ENCODE measurements around the gene MARCHF3.
"Not testable (repeated sequence)": the region's sequence is repeated elsewhere in the genome, so short reads cannot be mapped to it uniquely, and the experiment has no call there.

The MARCHF3 gene

GRCh38 chr5:126920291-126920690 is 110.1 kb downstream of the MARCHF3 start:
- TF ChIP-seq POLR2AphosphoS5 (IDR thresholded peaks at IDR 0.05; ENCODE audit: low read depth, low read length): no peak
- no peak for TF ChIP-seq POLR2A (IDR thresholded peaks at IDR 0.05; ENCODE audit: low read depth, low read length)
- TF ChIP-seq TAF1 (IDR thresholded peaks at IDR 0.05; ENCODE audit: borderline replicate concordance, low read depth, low read length): no peak
- no peak for FAIRE-seq
- no peak for DNase-seq (ENCODE audit: insufficient read length)

GRCh38 chr5:126919566-126919965 is 110.8 kb downstream of the MARCHF3 start:
- no peak for FAIRE-seq
- no peak for DNase-seq (ENCODE audit: insufficient read length)
- TF ChIP-seq POLR2AphosphoS5 (IDR thresholded peaks at IDR 0.05; ENCODE audit: low read depth, low read length) (no peak), TAF1 (IDR thresholded peaks at IDR 0.05; ENCODE audit: borderline replicate concordance, low read depth, low read length) (no peak), POLR2A (IDR thresholded peaks at IDR 0.05; ENCODE audit: low read depth, low read length) (no peak)

GRCh38 chr5:126918615-126918957 is 111.8 kb downstream of the MARCHF3 start:
- no peak for TF ChIP-seq POLR2A (IDR thresholded peaks at IDR 0.05; ENCODE audit: low read depth, low read length)
- no peak for TF ChIP-seq TAF1 (IDR thresholded peaks at IDR 0.05; ENCODE audit: borderline replicate concordance, low read depth, low read length)
- no peak for TF ChIP-seq POLR2AphosphoS5 (IDR thresholded peaks at IDR 0.05; ENCODE audit: low read depth, low read length)
- DNase-seq (ENCODE audit: insufficient read length) (no peak), FAIRE-seq (no peak)

- no peak for TF ChIP-seq POLR2A (IDR thresholded peaks at IDR 0.05; ENCODE audit: low read depth, low read length)
- no peak for TF ChIP-seq TAF1 (IDR thresholded peaks at IDR 0.05; ENCODE audit: borderline replicate concordance, low read depth, low read length)
- no peak for TF ChIP-seq POLR2AphosphoS5 (IDR thresholded peaks at IDR 0.05; ENCODE audit: low read depth, low read length)
- FAIRE-seq: no peak
- DNase-seq (ENCODE audit: insufficient read length): no peak
Measured at GRCh38 chr5:126917918-126918614, 112.3 kb downstream of the MARCHF3 start.

GRCh38 chr5:126915496-126915895 is 114.9 kb downstream of the MARCHF3 start:
- DNase-seq (ENCODE audit: insufficient read length) (no peak), FAIRE-seq (no peak)
- TF ChIP-seq POLR2A (IDR thresholded peaks at IDR 0.05; ENCODE audit: low read depth, low read length) (no peak), POLR2AphosphoS5 (IDR thresholded peaks at IDR 0.05; ENCODE audit: low read depth, low read length) (no peak), TAF1 (IDR thresholded peaks at IDR 0.05; ENCODE audit: borderline replicate concordance, low read depth, low read length) (no peak)

GRCh38 chr5:126914801-126915436 is 115.4 kb downstream of the MARCHF3 start:
- no peak for FAIRE-seq

GRCh38 chr5:126912616-126913200 is 117.7 kb downstream of the MARCHF3 start:
- DNase-seq (ENCODE audit: insufficient read length): no peak
- no peak for TF ChIP-seq TAF1 (IDR thresholded peaks at IDR 0.05; ENCODE audit: borderline replicate concordance, low read depth, low read length)
- no peak for TF ChIP-seq POLR2A (IDR thresholded peaks at IDR 0.05; ENCODE audit: low read depth, low read length)
- no peak for TF ChIP-seq POLR2AphosphoS5 (IDR thresholded peaks at IDR 0.05; ENCODE audit: low read depth, low read length)
- FAIRE-seq: no peak

More at GRCh38 chr5:126914801-126915436, 115.4 kb downstream of the MARCHF3 start:
- DNase-seq (ENCODE audit: insufficient read length): no peak
- no peak for TF ChIP-seq TAF1 (IDR thresholded peaks at IDR 0.05; ENCODE audit: borderline replicate concordance, low read depth, low read length)
- no peak for TF ChIP-seq POLR2A (IDR thresholded peaks at IDR 0.05; ENCODE audit: low read depth, low read length)
- TF ChIP-seq POLR2AphosphoS5 (IDR thresholded peaks at IDR 0.05; ENCODE audit: low read depth, low read length): no peak

GRCh38 chr5:126911986-126912385 is 118.4 kb downstream of the MARCHF3 start:
- FAIRE-seq (no peak), DNase-seq (ENCODE audit: insufficient read length) (no peak)
- TF ChIP-seq TAF1 (IDR thresholded peaks at IDR 0.05; ENCODE audit: borderline replicate concordance, low read depth, low read length): no peak
- TF ChIP-seq POLR2AphosphoS5 (IDR thresholded peaks at IDR 0.05; ENCODE audit: low read depth, low read length): no peak
- no peak for TF ChIP-seq POLR2A (IDR thresholded peaks at IDR 0.05; ENCODE audit: low read depth, low read length)

- DNase-seq (ENCODE audit: insufficient read length) (no peak), FAIRE-seq (no peak)
- TF ChIP-seq TAF1 (IDR thresholded peaks at IDR 0.05; ENCODE audit: borderline replicate concordance, low read depth, low read length): no peak
- no peak for TF ChIP-seq POLR2AphosphoS5 (IDR thresholded peaks at IDR 0.05; ENCODE audit: low read depth, low read length)
- TF ChIP-seq POLR2A (IDR thresholded peaks at IDR 0.05; ENCODE audit: low read depth, low read length): no peak
Measured at GRCh38 chr5:126909856-126910255, 120.5 kb downstream of the MARCHF3 start.

- not testable (repeated sequence) for DNase-seq (ENCODE audit: insufficient read length); FAIRE-seq
Measured at GRCh38 chr5:126904407-126904806, 126.0 kb downstream of the MARCHF3 start.

GRCh38 chr5:126900796-126901195 is 129.6 kb downstream of the MARCHF3 start:
- TF ChIP-seq TAF1 (IDR thresholded peaks at IDR 0.05; ENCODE audit: borderline replicate concordance, low read depth, low read length): no peak
- FAIRE-seq: no peak
- no peak for DNase-seq (ENCODE audit: insufficient read length)

GRCh38 chr5:126899476-126899875 is 130.9 kb downstream of the MARCHF3 start:
- DNase-seq (ENCODE audit: insufficient read length) (no peak), FAIRE-seq (no peak)
- TF ChIP-seq TAF1 (IDR thresholded peaks at IDR 0.05; ENCODE audit: borderline replicate concordance, low read depth, low read length): no peak
- TF ChIP-seq POLR2AphosphoS5 (IDR thresholded peaks at IDR 0.05; ENCODE audit: low read depth, low read length): no peak
- TF ChIP-seq POLR2A (IDR thresholded peaks at IDR 0.05; ENCODE audit: low read depth, low read length): no peak

Data from GM12892 (cell line).